GM10266 (cell line): ENCODE results near the gene PITX1.

ENCODE experiments used
- DNase-seq: peaks from one replicate; pipeline ENCODE4 v3.0.0; 2012; ENCODE audit errors: extremely low spot score
- TF ChIP-seq, protein P1 (sequence below): IDR thresholded peaks from 2 replicates; pipeline ENCODE4 v1.5.1; 2012; ENCODE audit warnings: mild to moderate bottlenecking, low read depth; ENCODE audit not compliant: control insufficient read depth, insufficient read depth; ENCODE audit errors: missing control alignments

Gene PITX1

DNA sequence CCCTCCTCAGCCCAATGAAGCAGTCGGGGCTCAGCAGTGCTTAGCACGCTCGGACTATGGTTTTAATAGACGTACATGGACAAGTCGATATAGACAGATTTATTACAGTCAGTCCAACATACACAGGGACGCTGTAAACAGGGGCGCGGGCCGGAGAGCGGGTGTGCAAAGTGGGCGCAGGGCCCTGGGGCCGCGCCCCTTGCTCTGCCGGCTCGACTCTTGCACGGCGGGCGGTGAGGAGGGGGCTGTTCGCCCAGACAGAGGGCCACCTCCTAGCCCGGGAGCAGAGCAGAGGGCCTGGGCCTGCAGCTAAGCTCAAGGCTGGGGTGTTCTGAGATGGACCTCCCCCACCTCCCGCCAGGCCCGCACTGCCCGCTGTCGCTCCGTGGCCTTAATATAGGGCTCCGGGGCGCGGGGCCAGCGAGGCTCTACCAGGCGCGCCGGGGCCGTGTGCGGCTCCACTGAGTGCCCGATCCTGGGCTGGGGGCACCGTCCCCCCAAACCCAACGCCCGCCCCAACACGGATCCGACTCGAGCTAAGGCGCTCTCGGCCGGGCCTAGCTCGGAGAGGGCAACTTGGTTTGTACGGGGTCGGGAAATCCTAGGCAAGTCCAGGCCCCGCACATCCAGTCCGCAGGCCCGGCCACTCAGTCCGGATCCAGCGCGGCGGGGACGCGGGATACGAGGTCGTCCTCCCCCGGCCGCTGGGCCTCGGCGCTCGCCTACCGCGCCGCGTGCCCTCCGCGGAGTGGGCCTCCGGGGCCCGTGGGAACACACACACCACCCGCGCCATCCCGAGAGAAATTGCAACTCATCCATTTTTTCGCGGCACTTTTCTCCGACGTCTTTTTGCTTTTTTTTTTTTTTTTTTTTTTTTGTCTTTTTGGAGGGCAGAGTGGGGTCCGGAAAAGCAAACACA is 6.1 kb downstream of the PITX1 start:
- DNase-seq = no peak
- TF ChIP-seq, protein P1, sequence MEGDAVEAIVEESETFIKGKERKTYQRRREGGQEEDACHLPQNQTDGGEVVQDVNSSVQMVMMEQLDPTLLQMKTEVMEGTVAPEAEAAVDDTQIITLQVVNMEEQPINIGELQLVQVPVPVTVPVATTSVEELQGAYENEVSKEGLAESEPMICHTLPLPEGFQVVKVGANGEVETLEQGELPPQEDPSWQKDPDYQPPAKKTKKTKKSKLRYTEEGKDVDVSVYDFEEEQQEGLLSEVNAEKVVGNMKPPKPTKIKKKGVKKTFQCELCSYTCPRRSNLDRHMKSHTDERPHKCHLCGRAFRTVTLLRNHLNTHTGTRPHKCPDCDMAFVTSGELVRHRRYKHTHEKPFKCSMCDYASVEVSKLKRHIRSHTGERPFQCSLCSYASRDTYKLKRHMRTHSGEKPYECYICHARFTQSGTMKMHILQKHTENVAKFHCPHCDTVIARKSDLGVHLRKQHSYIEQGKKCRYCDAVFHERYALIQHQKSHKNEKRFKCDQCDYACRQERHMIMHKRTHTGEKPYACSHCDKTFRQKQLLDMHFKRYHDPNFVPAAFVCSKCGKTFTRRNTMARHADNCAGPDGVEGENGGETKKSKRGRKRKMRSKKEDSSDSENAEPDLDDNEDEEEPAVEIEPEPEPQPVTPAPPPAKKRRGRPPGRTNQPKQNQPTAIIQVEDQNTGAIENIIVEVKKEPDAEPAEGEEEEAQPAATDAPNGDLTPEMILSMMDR = no peak

- TF ChIP-seq, protein P1 = no peak
- DNase-seq = no peak
These were observed 6.7 kb downstream of the PITX1 start for GRCh38 chr5:135027266-135027696.

- TF ChIP-seq, protein P1 = no peak
- no peak for DNase-seq
These were observed 7.3 kb downstream of the PITX1 start for GRCh38 chr5:135026645-135027265.

DNA sequence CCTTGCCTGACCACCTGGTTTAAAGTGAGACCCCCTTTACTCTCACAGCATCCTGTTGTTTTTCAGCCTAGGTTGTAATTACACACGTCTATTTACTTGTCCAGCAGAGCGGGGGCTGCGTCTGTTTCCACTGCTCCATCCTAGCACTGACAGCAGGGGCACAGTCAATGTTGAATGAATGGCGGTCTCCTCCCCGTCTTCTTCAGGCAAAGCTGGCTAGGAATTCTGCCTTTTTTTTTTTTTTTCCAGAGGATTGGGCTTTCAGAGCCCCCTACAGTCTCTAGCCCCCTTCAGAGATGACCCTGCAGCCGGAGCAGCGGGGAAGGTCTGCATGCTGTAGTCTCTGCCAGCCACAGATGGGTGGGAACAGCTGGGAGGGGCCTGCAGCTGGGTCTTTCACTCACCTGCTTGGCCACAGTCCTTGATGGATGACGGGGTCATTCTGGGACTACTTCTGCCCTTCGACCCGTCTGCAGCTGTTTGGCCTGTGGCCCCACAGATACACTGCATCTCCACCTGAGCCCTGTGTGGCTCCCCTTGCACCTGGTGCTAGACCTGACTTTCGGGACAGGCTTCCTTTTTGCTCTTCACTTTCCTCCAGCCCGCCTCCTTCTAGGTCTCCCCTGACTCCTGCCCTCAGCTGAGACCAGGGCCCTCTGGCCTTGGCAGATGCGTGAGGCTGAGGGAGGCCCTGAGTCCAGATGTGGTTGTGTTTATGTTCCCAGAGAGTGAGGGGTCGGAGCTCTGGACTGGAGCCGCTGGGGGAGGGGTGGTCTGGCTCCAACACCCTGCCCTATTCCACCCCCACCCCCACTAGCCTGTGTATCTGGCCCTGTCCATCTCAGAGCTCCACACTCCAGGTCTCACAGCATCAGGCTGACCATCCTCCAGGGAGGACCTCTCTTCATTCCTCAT is 8.0 kb downstream of the PITX1 start:
- TF ChIP-seq, protein P1 = no peak
- DNase-seq = no peak

GRCh38 chr5:135024956-135025729 is 8.9 kb downstream of the PITX1 start:
- TF ChIP-seq, protein P1 = no peak
- no peak for DNase-seq

GRCh38 chr5:135020111-135020895 is 13.7 kb downstream of the PITX1 start:
- no peak for DNase-seq
- TF ChIP-seq, protein P1 = no peak
